ENCODE data around the gene SNRNP40. TPM values are rescaled to one million over a fixed set of nuclear protein-coding genes. Genes with fewer than 3 reads are reported as not detected.
"Not testable (repeated sequence)": the region's sequence is repeated elsewhere in the genome, so short reads cannot be mapped to it uniquely, and the experiment has no call there.

Gene SNRNP40
- total RNA-seq, 4 donors from 2014 or later = 22.9 to 63.5 (median 34.3) TPM

- DNase-seq = no peak
- H3K27ac ChIP-seq = no peak overlapping the region
- H3K9me3 ChIP-seq = no peaks in the 10 kb centered on the region
- TF ChIP-seq CTCF (IDR thresholded peaks at IDR 0.05) (no peak), POLR2A (IDR thresholded peaks at IDR 0.05) (no peak)
- no peaks in the 10 kb centered on the region for H3K27me3 ChIP-seq
- H3K4me1 ChIP-seq = no peaks in the 10 kb centered on the region
- no peak overlapping the region for H3K4me3 ChIP-seq
- peaks cover 0 to 81% (median 0%) of the 10 kb centered on the region in 3 donors for H3K36me3 ChIP-seq
Measured at GRCh38 chr1:31273619-31274018, 23.0 kb downstream of the SNRNP40 start.

DNA sequence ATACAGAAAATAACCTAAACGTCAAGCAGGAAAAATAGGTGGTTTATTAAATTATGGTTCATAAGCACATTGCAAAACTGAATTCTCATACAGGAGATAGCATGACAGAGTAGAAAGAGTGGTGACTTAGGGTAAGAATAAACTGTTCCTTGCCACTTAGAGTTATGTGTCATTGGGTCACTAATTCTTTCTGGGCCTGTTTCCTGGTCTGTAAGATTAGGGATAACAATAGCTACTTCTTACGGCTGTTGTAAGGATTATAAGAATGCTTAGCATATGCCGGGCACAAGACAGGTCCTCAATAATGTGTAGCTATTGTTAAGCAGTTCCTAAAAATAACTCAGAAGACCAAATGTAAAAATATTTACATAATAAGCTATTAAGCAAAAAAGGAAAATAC is 24.2 kb downstream of the SNRNP40 start:
- Histone ChIP-seq H3K4me3 (no peak overlapping the region), H3K9me3 (no peaks in the 10 kb centered on the region), H3K27ac (no peak overlapping the region), H3K4me1 (no peaks in the 10 kb centered on the region), H3K36me3 (peaks cover 0 to 81% (median 0%) of the 10 kb centered on the region in 3 donors), H3K27me3 (no peaks in the 10 kb centered on the region)
- DNase-seq = no peak
- TF ChIP-seq CTCF (IDR thresholded peaks at IDR 0.05) (no peak), POLR2A (IDR thresholded peaks at IDR 0.05) (no peak)

GRCh38 chr1:31266547-31266946 is 30.0 kb downstream of the SNRNP40 start:
- Histone ChIP-seq H3K4me1 (no peaks in the 10 kb centered on the region), H3K27me3 (no peaks in the 10 kb centered on the region), H3K27ac (no peak overlapping the region), H3K4me3 (no peak overlapping the region), H3K36me3 (peaks cover 0 to 66% (median 0%) of the 10 kb centered on the region in 3 donors), H3K9me3 (no peaks in the 10 kb centered on the region)
- no peak for TF ChIP-seq POLR2A (IDR thresholded peaks at IDR 0.05)
- TF ChIP-seq CTCF (IDR thresholded peaks at IDR 0.05) = no peak
- DNase-seq = no peak

DNA sequence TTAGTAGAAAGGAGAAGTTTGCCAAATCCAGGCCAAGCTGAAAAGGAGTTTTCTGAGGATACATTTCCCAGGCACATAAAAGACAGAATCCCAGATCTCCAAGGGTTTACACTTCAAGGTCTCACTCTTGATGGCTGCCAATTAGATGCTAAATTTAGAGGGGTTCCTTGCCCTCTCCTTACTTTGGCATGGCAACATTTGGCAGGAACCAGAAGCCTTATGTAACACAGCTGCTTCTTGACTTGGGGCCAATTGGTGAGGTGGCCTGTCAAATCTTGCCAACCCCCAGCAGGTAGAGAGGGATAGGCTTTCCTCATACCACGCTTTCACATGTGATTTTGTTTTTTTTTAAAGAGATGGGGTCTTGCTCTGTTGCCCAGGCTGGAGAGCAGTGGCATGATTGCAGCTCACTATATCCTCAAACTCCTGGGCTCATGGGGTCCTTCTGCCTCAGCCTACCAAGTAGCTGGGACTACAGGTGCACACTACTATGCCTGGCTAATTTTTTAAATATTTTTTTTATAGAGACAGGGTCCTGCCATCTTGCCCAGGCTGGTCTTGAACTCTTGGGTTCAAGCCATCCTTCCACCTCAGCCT is 31.7 kb downstream of the SNRNP40 start:
- H3K27ac ChIP-seq = no peak overlapping the region
- DNase-seq = no peak
- H3K36me3 ChIP-seq = peaks cover 0 to 65% (median 0%) of the 10 kb centered on the region in 3 donors

GRCh38 chr1:31263408-31263807 is 33.2 kb downstream of the SNRNP40 start:
- H3K36me3 ChIP-seq = peaks cover 0 to 65% (median 0%) of the 10 kb centered on the region in 3 donors
- no peaks in the 10 kb centered on the region for H3K27me3 ChIP-seq
- no peak for DNase-seq
- no peaks in the 10 kb centered on the region for H3K4me1 ChIP-seq
- no peak overlapping the region for H3K27ac ChIP-seq
- no peaks in the 10 kb centered on the region for H3K9me3 ChIP-seq
- no peak overlapping the region for H3K4me3 ChIP-seq
- TF ChIP-seq POLR2A (IDR thresholded peaks at IDR 0.05) = no peak
- no peak for TF ChIP-seq CTCF (IDR thresholded peaks at IDR 0.05)

More for the DNA sequence above, 31.7 kb downstream of the SNRNP40 start:
- no peaks in the 10 kb centered on the region for H3K9me3 ChIP-seq
- H3K27me3 ChIP-seq = no peaks in the 10 kb centered on the region
- TF ChIP-seq POLR2A (IDR thresholded peaks at IDR 0.05) (no peak), CTCF (IDR thresholded peaks at IDR 0.05) (no peak)
- H3K4me3 ChIP-seq = no peak overlapping the region
- H3K4me1 ChIP-seq = no peaks in the 10 kb centered on the region

DNA sequence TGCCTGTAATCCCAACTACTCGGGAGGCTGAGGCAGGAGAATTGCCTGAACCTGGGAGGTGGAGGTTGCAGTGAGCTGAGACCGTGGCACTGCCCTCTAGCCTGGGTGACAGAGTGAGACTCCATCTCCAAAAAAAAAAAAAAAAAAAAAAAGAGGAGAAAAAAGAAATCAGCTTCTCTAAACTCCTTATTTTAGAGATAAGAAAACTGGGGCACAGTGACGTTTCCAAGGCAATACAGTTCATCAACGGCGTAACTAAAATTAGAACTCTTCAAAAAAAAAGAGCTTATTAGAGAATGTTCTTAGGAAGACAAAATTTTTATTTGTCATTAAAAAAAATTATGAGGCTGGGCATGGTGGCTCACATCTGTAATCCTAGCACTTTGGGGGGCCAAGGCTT is 34.2 kb downstream of the SNRNP40 start:
- not testable (repeated sequence) for H3K27me3 ChIP-seq, DNase-seq, H3K9me3 ChIP-seq, H3K4me3 ChIP-seq, H3K27ac ChIP-seq, H3K4me1 ChIP-seq
- H3K36me3 ChIP-seq = peaks cover 0 to 65% (median 0%) of the 10 kb centered on the region in 3 donors
